SK-N-SH treated with all-trans-retinoic acid at 6 μM for 48 hours (cell line): ENCODE data around the gene CACNA2D3.

Source experiments
- ATAC-seq: fragments of 200-7000 bp; cut with Tn5 transposase; 3 replicates; pipeline ENCODE4 v1.9.1; 2020; ENCODE audit warnings: mild to moderate bottlenecking, moderate library complexity
- ARNTL ChIP-seq: fragments of 450-650 bp; formaldehyde crosslinking; IDR thresholded peaks from 2 replicates; pipeline ENCODE4 v1.5.0; 2020; ENCODE audit warnings: low read depth, mild to moderate bottlenecking, moderate library complexity, borderline replicate concordance
- BACH2 ChIP-seq: fragments of 250-450 bp; sonication (Bioruptor Pico); IDR thresholded peaks from 2 replicates; pipeline ENCODE4 v1.9.0; 2021; ENCODE audit warnings: mild to moderate bottlenecking, borderline replicate concordance
- CSDC2 ChIP-seq: fragments of 250-450 bp; sonication (Bioruptor Pico); IDR thresholded peaks from 2 replicates; pipeline ENCODE4 v1.5.0; 2020; ENCODE audit warnings: mild to moderate bottlenecking, moderate library complexity
- ESRRG ChIP-seq: fragments of 250-450 bp; sonication (Bioruptor Pico); IDR thresholded peaks from 2 replicates; pipeline ENCODE4 v1.6.1; 2021; ENCODE audit warnings: mild to moderate bottlenecking
- GLIS3 ChIP-seq: fragments of 250-450 bp; sonication (Bioruptor Pico); IDR thresholded peaks from 2 replicates; pipeline ENCODE4 v1.5.0; 2020; ENCODE audit warnings: mild to moderate bottlenecking, moderate library complexity
- ISL1 ChIP-seq: fragments of 250-450 bp; sonication (Bioruptor Pico); IDR thresholded peaks from 2 replicates; pipeline ENCODE4 v2.1.2; 2022; ENCODE audit warnings: mild to moderate bottlenecking, moderate library complexity
- OSR1 ChIP-seq: fragments of 250-450 bp; sonication (Bioruptor Pico); IDR thresholded peaks from 2 replicates; pipeline ENCODE4 v1.8.0; 2022; ENCODE audit warnings: moderate library complexity, mild to moderate bottlenecking, inconsistent platforms
- PPARA ChIP-seq: fragments of 250-450 bp; sonication (Bioruptor Pico); IDR thresholded peaks from 2 replicates; pipeline ENCODE4 v1.5.0; 2020; ENCODE audit warnings: mild to moderate bottlenecking, borderline replicate concordance
- RARB ChIP-seq: fragments of 250-450 bp; sonication (Bioruptor Pico); IDR thresholded peaks from 2 replicates; pipeline ENCODE4 v1.8.0; 2021; ENCODE audit warnings: mild to moderate bottlenecking, moderate library complexity
- SNAI2 ChIP-seq: fragments of 250-450 bp; sonication (Bioruptor Pico); IDR thresholded peaks from 2 replicates; pipeline ENCODE4 v1.5.0; 2020; ENCODE audit warnings: mild to moderate bottlenecking, moderate library complexity
- TCF4 ChIP-seq: fragments of 250-450 bp; sonication (Bioruptor Pico); IDR thresholded peaks from 2 replicates; pipeline ENCODE4 v1.8.0; 2021; ENCODE audit warnings: mild to moderate bottlenecking, moderate library complexity, borderline replicate concordance
- TOX ChIP-seq: fragments of 250-450 bp; sonication (Bioruptor Pico); IDR thresholded peaks from 2 replicates; pipeline ENCODE4 v1.8.0; 2021; ENCODE audit warnings: mild to moderate bottlenecking, moderate library complexity, borderline replicate concordance
- ZFP3 ChIP-seq: fragments of 250-450 bp; sonication (Bioruptor Pico); IDR thresholded peaks from 2 replicates; pipeline ENCODE4 v1.5.0; 2020; ENCODE audit warnings: mild to moderate bottlenecking, moderate library complexity
- ZFP30 ChIP-seq: fragments of 450-650 bp; formaldehyde crosslinking; IDR thresholded peaks from 2 replicates; pipeline ENCODE4 v1.5.0; 2022; ENCODE audit warnings: mild to moderate bottlenecking, moderate library complexity
- ZNF565 ChIP-seq: fragments of 450-650 bp; formaldehyde crosslinking; conservative IDR thresholded peaks from 2 replicates; pipeline ENCODE4 v1.5.0; 2020; ENCODE audit warnings: low read depth, mild to moderate bottlenecking, moderate library complexity
- ZNF70 ChIP-seq: fragments of 450-650 bp; formaldehyde crosslinking; IDR thresholded peaks from 2 replicates; pipeline ENCODE4 v1.5.0; 2020; ENCODE audit warnings: mild to moderate bottlenecking, moderate library complexity
- ZNF8 ChIP-seq: fragments of 450-650 bp; formaldehyde crosslinking; IDR thresholded peaks from 2 replicates; pipeline ENCODE4 v1.5.0; 2020; ENCODE audit warnings: mild to moderate bottlenecking, moderate library complexity
- TF ChIP-seq, protein P1 (sequence below): fragments of 250-450 bp; sonication (Bioruptor Pico); IDR thresholded peaks from 2 replicates; pipeline ENCODE4 v1.8.0; 2020; ENCODE audit warnings: mild to moderate bottlenecking, moderate library complexity, borderline replicate concordance
- TF ChIP-seq, protein P2 (sequence below): fragments of 250-450 bp; sonication (Bioruptor Pico); IDR thresholded peaks from 2 replicates; pipeline ENCODE4 v1.5.0; 2020; ENCODE audit warnings: mild to moderate bottlenecking, moderate library complexity
- TF ChIP-seq, protein P3 (sequence below): fragments of 250-450 bp; sonication (Bioruptor Pico); IDR thresholded peaks from 2 replicates; pipeline ENCODE4 v1.5.1; 2021; ENCODE audit warnings: mild to moderate bottlenecking, moderate library complexity
- TF ChIP-seq, protein P4 (sequence below): fragments of 250-450 bp; sonication (Bioruptor Pico); IDR thresholded peaks from 2 replicates; pipeline ENCODE4 v1.5.1; 2020; ENCODE audit warnings: low read depth, mild to moderate bottlenecking, moderate library complexity
- TF ChIP-seq, protein P5 (sequence below): fragments of 250-450 bp; sonication (Bioruptor Pico); IDR thresholded peaks from 2 replicates; pipeline ENCODE4 v1.8.0; 2021; ENCODE audit warnings: low read depth, mild to moderate bottlenecking, moderate library complexity, borderline replicate concordance

CACNA2D3 gene

DNA sequence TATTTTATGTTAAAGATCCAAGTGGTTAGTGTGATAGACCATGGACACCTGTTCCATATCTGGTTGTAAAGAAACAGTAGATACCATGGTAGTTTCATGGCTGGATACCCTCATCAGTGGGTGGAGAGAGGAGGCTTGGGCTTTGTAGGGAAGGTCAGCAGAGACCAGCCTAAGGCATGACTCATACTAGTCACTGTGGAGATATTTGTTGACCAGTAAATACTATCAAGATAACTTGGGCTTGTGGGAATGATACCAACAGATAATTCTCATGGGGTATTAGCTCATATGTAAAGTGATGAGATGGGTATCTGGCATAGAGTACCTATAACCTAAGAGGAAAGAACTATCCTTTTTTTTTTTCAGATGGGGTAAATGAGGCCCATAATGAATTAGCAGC, 354.5 kb downstream of the CACNA2D3 start:
- ATAC-seq, result no peak

DNA sequence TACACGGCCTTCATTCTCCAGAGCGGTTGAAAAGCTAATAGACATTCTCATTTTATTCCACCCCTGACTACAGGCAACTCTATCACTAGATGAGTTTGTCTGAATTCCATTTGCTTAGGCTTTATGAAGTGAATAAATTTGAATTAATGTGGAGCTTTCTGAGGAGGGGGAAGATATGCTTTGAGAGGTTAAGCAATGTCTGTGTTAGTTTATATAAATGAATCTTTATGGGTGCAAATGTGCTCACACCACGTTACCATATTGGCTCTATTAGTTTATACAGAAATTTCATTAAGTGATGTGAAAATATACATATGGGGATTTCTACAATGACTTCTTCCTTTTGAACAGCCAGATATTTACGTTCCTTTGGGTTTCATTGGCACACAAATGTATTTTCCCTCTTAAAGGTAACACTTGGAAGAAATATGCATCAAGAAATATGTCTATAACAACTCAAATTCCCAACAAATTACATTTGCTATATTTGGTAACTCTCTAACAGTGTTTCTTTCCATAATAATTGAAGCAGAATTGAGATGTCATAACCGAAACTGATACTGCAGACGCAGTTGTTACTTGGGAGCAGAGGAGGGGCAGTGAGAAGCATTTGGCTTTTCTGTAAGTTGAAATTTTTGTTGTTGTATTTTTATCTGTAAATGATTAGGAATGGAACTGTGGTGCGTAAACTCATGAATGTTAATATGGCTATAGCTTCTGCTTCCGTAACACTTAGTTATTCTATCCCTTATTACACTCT, 359.4 kb downstream of the CACNA2D3 start:
- ATAC-seq, result no peak
- TF ChIP-seq, protein P1, sequence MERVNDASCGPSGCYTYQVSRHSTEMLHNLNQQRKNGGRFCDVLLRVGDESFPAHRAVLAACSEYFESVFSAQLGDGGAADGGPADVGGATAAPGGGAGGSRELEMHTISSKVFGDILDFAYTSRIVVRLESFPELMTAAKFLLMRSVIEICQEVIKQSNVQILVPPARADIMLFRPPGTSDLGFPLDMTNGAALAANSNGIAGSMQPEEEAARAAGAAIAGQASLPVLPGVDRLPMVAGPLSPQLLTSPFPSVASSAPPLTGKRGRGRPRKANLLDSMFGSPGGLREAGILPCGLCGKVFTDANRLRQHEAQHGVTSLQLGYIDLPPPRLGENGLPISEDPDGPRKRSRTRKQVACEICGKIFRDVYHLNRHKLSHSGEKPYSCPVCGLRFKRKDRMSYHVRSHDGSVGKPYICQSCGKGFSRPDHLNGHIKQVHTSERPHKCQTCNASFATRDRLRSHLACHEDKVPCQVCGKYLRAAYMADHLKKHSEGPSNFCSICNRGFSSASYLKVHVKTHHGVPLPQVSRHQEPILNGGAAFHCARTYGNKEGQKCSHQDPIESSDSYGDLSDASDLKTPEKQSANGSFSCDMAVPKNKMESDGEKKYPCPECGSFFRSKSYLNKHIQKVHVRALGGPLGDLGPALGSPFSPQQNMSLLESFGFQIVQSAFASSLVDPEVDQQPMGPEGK, result no peak
- TF ChIP-seq ISL1, result no peak
- no peak for TF ChIP-seq PPARA (CRISPR knock-in tag)
- no peak for TF ChIP-seq TOX (CRISPR knock-in tag)
- no peak for TF ChIP-seq ZFP3 (CRISPR knock-in tag)
- TF ChIP-seq SNAI2 (CRISPR knock-in tag), result no peak
- no peak for TF ChIP-seq ESRRG (CRISPR knock-in tag)
- no peak for TF ChIP-seq BACH2 (CRISPR knock-in tag)
- no peak for TF ChIP-seq RARB
- TF ChIP-seq ZNF565 (CRISPR knock-in tag), result no peak

More for the DNA sequence above, 354.5 kb downstream of the CACNA2D3 start:
- no peak for TF ChIP-seq ZNF70
- no peak for TF ChIP-seq BACH2 (CRISPR knock-in tag)
- TF ChIP-seq, protein P2, sequence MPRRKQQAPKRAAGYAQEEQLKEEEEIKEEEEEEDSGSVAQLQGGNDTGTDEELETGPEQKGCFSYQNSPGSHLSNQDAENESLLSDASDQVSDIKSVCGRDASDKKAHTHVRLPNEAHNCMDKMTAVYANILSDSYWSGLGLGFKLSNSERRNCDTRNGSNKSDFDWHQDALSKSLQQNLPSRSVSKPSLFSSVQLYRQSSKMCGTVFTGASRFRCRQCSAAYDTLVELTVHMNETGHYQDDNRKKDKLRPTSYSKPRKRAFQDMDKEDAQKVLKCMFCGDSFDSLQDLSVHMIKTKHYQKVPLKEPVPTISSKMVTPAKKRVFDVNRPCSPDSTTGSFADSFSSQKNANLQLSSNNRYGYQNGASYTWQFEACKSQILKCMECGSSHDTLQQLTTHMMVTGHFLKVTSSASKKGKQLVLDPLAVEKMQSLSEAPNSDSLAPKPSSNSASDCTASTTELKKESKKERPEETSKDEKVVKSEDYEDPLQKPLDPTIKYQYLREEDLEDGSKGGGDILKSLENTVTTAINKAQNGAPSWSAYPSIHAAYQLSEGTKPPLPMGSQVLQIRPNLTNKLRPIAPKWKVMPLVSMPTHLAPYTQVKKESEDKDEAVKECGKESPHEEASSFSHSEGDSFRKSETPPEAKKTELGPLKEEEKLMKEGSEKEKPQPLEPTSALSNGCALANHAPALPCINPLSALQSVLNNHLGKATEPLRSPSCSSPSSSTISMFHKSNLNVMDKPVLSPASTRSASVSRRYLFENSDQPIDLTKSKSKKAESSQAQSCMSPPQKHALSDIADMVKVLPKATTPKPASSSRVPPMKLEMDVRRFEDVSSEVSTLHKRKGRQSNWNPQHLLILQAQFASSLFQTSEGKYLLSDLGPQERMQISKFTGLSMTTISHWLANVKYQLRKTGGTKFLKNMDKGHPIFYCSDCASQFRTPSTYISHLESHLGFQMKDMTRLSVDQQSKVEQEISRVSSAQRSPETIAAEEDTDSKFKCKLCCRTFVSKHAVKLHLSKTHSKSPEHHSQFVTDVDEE (CRISPR knock-in tag), result no peak
- TF ChIP-seq ZFP3 (CRISPR knock-in tag), result no peak
- TF ChIP-seq SNAI2 (CRISPR knock-in tag), result no peak
- TF ChIP-seq TCF4 (CRISPR knock-in tag), result no peak
- no peak for TF ChIP-seq CSDC2
- TF ChIP-seq ZFP30 (CRISPR knock-in tag), result no peak
- TF ChIP-seq, protein P3, sequence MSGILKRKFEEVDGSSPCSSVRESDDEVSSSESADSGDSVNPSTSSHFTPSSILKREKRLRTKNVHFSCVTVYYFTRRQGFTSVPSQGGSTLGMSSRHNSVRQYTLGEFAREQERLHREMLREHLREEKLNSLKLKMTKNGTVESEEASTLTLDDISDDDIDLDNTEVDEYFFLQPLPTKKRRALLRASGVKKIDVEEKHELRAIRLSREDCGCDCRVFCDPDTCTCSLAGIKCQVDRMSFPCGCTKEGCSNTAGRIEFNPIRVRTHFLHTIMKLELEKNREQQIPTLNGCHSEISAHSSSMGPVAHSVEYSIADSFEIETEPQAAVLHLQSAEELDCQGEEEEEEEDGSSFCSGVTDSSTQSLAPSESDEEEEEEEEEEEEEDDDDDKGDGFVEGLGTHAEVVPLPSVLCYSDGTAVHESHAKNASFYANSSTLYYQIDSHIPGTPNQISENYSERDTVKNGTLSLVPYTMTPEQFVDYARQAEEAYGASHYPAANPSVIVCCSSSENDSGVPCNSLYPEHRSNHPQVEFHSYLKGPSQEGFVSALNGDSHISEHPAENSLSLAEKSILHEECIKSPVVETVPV, result no peak
- TF ChIP-seq PPARA (CRISPR knock-in tag), result no peak
- TF ChIP-seq, protein P1, result no peak
- TF ChIP-seq, protein P4, sequence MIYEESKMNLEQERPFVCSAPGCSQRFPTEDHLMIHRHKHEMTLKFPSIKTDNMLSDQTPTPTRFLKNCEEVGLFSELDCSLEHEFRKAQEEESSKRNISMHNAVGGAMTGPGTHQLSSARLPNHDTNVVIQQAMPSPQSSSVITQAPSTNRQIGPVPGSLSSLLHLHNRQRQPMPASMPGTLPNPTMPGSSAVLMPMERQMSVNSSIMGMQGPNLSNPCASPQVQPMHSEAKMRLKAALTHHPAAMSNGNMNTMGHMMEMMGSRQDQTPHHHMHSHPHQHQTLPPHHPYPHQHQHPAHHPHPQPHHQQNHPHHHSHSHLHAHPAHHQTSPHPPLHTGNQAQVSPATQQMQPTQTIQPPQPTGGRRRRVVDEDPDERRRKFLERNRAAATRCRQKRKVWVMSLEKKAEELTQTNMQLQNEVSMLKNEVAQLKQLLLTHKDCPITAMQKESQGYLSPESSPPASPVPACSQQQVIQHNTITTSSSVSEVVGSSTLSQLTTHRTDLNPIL (CRISPR knock-in tag), result no peak
- TF ChIP-seq, protein P5, sequence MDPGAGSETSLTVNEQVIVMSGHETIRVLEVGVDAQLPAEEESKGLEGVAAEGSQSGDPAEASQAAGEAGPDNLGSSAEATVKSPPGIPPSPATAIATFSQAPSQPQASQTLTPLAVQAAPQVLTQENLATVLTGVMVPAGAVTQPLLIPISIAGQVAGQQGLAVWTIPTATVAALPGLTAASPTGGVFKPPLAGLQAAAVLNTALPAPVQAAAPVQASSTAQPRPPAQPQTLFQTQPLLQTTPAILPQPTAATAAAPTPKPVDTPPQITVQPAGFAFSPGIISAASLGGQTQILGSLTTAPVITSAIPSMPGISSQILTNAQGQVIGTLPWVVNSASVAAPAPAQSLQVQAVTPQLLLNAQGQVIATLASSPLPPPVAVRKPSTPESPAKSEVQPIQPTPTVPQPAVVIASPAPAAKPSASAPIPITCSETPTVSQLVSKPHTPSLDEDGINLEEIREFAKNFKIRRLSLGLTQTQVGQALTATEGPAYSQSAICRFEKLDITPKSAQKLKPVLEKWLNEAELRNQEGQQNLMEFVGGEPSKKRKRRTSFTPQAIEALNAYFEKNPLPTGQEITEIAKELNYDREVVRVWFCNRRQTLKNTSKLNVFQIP (CRISPR knock-in tag), result no peak
- no peak for TF ChIP-seq GLIS3 (CRISPR knock-in tag)
- TF ChIP-seq OSR1, result no peak
- TF ChIP-seq ESRRG (CRISPR knock-in tag), result no peak
- TF ChIP-seq ARNTL (CRISPR knock-in tag), result no peak
- TF ChIP-seq ZNF8 (CRISPR knock-in tag), result no peak
- no peak for TF ChIP-seq RARB
